H1 (cell line): Measurements from ENCODE around the gene TNRC6C. TPM values are rescaled to one million over a fixed set of nuclear protein-coding genes. Genes with fewer than 3 reads are reported as not detected.

ENCODE experiments used
- ASH2L ChIP-seq: fragments of 200-600, 300-600 bp; sonication (generic); IDR thresholded peaks from one replicate; pipeline ENCODE4 v1.7.1; 2017; ENCODE audit warnings: low read length
- CREB1 ChIP-seq: IDR thresholded peaks from 2 replicates; pipeline ENCODE4 v1.6.1; 2012; ENCODE audit warnings: inconsistent platforms
- JUND ChIP-seq: IDR thresholded peaks from 2 replicates; pipeline ENCODE4 v1.6.1; 2011; ENCODE audit warnings: mild to moderate bottlenecking, improper control_type of control experiment, low read length
- NANOG ChIP-seq: IDR thresholded peaks from 2 replicates; pipeline ENCODE4 v1.6.1; 2011; ENCODE audit warnings: low read length, low read depth, mild to moderate bottlenecking, inconsistent platforms; ENCODE audit not compliant: insufficient read depth, poor library complexity, severe bottlenecking
- POU5F1 ChIP-seq: IDR thresholded peaks from 2 replicates; pipeline ENCODE4 v1.6.1; 2011; ENCODE audit warnings: low read depth, mild to moderate bottlenecking, low read length, moderate library complexity
- SIRT6 ChIP-seq: IDR thresholded peaks from one replicate; pipeline ENCODE4 v1.7.1; 2012; ENCODE audit warnings: low read length, inconsistent platforms
- SP2 ChIP-seq: IDR thresholded peaks from 2 replicates; pipeline ENCODE4 v1.6.1; 2012; ENCODE audit warnings: mild to moderate bottlenecking, low read length, inconsistent platforms
- SRF ChIP-seq: IDR thresholded peaks from 2 replicates; pipeline ENCODE4 v1.6.1; 2011; ENCODE audit warnings: mild to moderate bottlenecking, low read depth, low read length, moderate library complexity
- TEAD4 ChIP-seq: IDR thresholded peaks from 2 replicates; pipeline ENCODE4 v1.6.1; 2012; ENCODE audit warnings: low read depth, low read length, inconsistent platforms, mixed read lengths
- polyA plus RNA-seq, 7 experiments: library from polyadenylated mRNA; depleted of rRNA in 3 of 7; stranded (reverse) in 5 of 7; unstranded in 2 of 7; fragments of >200 nt in 5 of 7; fragments of 200-250 nt in 2 of 7; gene quantifications; 1 replicate in 5 of 7; 2 replicates in 1 of 7; 4 replicates in 1 of 7; pipeline versions ENCODE4 v1.2.1 to v1.2.3, GENCODE V29; 2011 to 2013; ENCODE audit warnings: missing spikeins in 2 of 7, mixed read lengths in 2 of 7
- total RNA-seq: library from RNA; stranded (reverse); fragmentation: NEBNext Ultra II Directional; extraction: Animal tissue kit (Norgen Biotek cat#: 25700); gene quantifications from 2 replicates; pipeline ENCODE4 v1.2.1, GENCODE V29; 2021

The TNRC6C gene
- total and polyA plus RNA-seq, 2 of the 8 experiments (the other 6 are each of a cell fraction or from before 2014, with no cell fraction given), result 2.8 to 28.9 TPM

GRCh38 chr17:78092794-78093324, 134.4 kb downstream of the TNRC6C start (continued):
- TF ChIP-seq ASH2L (no peak), TEAD4 (no peak), JUND (no peak), SIRT6 (no peak), SRF (no peak), NANOG (no peak), SP2 (no peak), CREB1 (no peak), POU5F1 (no peak)
